SHP77 (cell line): ENCODE measurements around the gene B3GNT7.
"Not testable (repeated sequence)": the region's sequence is repeated elsewhere in the genome, so short reads cannot be mapped to it uniquely, and the experiment has no call there.

ENCODE experiments used
- DNase-seq, 2 experiments: peaks; one replicate each; lab custom pipeline; 2025; lab: John Stamatoyannopoulos, UW

B3GNT7 gene, protein sequence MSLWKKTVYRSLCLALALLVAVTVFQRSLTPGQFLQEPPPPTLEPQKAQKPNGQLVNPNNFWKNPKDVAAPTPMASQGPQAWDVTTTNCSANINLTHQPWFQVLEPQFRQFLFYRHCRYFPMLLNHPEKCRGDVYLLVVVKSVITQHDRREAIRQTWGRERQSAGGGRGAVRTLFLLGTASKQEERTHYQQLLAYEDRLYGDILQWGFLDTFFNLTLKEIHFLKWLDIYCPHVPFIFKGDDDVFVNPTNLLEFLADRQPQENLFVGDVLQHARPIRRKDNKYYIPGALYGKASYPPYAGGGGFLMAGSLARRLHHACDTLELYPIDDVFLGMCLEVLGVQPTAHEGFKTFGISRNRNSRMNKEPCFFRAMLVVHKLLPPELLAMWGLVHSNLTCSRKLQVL

DNA sequence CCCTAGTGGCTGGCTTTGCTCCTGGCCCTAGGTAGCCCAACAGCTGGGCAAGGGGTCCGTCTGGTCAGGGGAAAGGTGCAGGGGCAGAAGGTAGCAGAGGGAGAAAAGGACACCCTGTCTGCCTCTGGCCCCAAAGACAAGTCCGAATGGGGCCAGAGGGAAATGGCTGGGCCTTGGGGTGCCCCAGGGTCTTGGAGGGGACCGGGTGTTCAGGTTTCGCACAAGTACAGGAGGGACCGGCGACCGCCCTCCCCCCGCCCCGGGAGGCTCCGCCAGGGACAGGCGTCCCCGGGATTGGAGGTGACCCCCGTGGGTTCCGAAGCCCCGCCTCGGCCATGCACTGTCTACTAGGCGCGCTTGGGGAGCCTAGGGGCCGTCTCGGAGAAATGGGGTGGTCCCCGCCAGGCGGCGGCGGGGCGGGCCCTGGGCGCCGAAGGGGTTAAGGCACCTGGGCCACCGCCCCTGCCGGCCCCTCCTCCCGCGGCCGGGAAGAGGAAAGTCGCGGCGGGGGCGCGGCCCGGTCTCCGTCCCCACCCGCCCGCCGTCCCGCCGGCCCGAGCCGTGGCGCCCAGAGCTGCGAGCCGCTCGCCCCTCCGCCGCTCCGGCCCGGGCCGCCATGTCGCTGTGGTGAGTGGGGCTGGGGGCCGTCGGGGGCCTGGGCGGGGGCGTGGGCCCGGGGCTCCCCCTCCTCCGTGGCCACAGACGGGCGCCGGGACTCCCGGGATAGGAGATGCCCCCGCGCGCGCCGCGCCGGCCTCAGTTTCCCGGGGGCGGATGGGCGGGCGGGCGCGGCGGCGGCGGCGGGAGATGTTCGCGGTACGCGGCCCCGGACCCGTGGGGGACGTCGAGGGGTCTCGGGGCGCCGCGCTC is at the start of gene B3GNT7:
Gene B3GNT7, plus strand, starts transcription at position 523 of the 870 bp plus-strand sequence. Its CDS starts 94 bp downstream, at position 617.
- DNase-seq: no peak

DNA sequence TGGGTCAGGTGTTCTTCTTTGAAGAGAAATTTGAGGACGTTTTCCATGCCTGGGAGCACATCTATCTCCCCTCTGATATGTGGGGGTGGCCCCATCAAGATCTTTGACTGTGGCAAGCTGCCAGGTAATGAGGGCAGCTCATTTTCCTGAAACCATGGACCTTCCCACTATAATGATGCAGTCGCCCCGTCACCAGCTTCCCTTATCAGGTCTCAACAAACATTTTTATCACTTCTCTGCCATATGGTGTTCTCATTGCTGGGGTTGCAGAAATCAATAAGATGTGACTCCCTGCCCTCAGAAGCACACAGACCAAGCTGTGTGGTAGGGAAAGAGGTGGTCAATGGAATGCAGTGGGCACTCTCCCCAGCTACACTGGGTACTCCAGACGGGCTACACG is 48.4 kb upstream of the B3GNT7 start:
- DNase-seq: no peak

DNA sequence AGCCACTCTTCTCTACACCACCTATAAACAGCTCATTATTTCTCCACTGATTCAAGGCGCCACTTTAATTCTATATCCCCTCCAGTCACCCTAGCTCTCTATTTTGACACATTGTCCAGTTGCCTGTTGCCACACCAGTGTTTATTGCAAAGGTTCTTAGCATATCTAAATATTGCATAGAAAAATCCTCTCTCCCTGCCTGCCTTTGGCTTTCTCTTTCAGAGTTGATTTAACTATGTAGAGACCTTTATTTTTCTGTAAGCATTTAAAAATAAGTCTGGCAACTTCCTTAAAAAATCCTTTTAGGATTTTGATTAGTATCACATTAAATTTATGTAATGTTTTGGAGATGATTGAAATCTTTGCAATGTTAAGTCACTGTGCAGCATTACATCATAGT is 47.9 kb upstream of the B3GNT7 start:
- no peak for DNase-seq

DNA sequence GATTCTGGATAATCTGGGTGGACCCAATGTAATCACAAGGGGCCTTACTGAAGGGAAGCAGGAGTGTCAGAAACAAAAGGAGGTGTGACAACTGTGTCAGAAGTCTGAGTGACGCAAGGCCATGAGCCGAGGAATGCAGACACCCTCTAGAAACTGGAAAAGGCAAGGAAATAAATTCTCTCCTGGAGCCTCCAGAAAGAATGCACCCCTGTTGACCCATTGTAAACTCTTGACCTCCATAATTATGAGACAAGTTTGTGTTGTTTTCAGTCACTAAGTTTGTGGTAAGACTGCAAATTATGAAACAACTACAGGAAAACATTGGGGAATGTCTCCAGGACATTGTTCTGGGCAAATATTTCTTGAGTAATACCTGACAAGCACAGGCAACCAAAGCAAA is 47.3 kb upstream of the B3GNT7 start:
- no peak for DNase-seq

DNA sequence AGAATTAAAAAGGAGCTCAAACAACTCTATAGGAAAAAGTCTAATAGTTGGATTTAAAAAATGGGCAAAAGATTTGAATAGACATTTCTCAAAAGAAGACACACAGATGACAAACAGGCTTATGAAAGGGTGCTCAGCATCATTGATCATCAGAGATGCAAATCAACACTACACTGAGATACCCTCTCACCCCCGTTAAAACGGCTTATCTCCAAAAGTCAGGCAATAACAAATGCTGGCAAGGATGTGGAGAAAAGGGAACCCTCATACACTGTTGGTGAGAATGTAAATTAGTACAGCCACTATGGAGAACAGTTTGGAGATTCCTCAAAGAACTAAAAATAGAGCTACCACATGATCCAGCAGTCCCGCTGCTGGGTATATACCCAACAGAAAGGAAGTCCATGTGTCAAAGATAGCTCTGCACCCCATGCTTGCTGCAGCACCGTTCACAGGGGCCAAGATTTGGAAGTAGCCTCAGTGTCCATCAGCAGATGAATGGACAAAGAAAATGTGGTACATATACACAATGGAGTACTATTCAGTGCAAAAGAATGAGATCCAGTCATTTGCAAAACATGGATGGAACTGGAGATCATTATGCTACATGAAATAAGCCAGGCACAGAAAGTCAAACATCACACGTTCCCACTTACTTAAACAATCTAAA is 46.7 kb upstream of the B3GNT7 start:
- DNase-seq: no peak

DNA sequence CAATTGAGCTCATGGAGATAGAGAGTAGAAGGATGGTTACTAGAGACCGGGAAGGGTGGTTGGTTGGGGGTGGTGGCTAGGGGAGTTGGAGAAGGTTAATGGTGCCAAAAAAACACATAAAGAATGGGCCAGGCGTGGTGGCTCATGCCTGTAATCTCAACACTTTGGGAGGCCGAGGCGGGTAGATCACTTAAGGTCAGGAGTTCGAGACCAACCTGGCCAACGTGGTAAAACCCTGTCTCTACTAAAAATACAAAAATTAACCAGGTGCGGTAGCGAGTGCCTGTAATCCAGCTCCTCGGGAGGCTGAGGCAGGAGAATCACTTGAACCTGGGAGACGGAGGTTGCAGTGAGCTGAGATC is 46.2 kb upstream of the B3GNT7 start:
- not testable (repeated sequence) for DNase-seq

DNA sequence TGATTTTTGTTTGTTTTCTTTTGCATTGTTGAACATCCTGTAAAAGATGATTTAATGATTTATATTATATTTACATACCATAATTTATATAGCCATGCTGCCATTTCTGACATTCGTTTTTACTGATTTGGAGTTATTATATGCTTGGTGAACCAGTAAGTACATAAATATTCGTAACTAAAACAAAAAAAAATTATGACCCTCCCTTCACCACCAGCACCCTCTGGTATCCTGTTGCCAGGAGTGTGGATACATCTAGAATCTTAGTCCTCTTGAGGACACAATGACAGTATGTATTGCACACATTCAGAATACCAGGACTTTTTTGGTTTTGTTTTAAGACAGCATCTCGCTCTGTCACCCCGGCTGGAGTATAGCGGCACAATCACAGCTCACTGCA is 43.9 kb upstream of the B3GNT7 start:
- DNase-seq: no peak

DNA sequence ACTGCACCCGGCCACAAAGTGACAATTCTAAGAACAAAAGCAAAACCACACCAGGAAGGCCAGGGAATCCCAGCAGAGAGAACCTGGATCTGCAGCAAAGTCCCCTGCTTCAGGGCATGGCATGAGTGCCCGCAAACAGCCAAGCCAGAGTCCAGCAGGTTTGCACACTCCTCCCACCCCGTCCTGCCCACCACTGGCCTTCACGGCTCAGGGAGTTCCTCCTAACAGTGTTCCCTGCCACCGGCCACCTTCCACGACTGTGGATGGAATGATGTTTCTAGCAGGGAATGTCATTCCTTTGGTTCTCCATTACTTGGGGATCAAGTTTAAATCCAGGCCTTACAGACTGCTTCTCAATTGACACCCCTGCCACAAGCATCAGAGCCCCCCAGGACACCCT is 42.0 kb upstream of the B3GNT7 start:
- DNase-seq: no peak

DNA sequence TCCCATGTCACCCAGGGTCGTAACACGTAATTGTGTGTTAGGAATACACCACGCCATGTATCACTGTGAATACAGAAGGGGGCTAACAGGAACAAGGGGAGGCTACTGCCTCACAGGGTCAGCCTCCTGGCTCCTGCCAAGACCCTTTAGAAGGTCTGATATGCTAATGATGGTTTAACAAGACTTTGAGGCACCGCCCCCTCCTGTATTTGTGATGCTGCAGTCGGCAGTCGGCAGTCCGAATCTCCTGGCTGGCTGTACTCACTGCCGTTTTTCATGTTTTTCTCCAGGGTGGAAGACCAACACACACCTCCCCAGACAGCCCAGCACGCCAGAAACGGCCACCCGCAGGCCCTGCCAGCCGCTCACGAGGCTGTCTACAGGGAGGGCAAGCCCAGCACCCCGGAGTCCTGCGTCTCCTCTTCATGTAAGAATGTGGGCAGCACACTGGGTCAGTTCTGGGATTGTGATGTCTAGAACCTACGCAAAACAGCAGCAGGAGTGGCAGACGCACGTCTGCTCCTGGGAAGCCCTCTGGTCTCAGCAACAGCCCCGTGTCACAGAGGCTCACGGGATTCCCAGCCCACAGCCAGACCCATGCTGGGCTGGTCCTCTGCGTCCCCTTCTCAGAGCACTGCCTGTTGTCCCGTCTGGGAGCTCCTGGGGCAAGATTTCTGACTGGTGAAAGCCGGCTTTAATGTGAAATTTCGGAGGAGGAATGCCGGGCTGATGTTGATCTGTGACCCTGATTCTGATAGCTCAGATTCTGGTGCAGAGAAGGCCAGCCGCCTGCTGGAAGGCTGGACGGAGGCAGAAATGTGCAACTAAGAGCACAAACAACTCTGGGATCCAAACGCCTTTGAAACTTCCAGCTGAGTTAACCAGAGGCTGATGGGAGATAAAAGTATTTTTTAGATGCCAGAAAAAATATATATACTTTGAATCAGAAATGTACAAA is 39.7 kb upstream of the B3GNT7 start:
- no peak for DNase-seq

DNA sequence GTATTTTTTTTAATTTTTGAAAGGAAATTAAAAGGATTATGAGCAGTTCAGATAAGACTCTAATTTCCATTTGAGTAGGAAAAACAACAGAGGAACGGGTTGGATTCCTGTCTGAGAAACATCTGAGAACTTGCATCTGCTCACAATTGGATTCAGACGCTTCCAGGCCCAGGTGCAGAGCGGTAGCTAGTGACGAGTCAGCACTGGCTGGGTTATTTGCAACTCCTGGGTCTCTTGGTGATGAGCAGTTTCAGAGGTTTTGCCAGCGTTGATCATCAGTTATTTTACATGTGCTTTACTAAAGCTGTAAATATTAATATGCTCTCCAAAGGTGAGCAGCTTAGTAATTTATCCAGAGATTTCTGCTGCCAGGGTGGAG is 39.1 kb upstream of the B3GNT7 start:
- DNase-seq: no peak

DNA sequence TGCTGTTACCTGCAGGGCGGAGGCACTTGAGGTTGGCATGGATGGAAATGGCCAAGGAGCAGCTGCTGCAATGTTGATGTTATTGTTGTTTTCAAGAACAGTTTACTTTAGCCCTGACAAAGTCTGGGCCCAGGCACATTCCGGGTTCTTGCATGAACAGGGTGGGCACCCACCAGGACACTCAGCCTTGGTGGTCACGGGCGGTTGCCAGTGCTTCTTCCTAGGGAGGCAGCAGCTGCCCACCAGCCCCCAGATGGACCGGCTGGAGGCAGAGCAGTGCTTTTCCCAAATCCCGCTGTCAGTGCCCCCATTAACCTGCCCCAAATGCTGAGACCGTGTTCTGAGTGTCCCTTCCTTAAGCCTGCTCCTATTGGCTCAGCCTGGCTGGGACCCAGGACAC is 38.5 kb upstream of the B3GNT7 start:
- no peak for DNase-seq

DNA sequence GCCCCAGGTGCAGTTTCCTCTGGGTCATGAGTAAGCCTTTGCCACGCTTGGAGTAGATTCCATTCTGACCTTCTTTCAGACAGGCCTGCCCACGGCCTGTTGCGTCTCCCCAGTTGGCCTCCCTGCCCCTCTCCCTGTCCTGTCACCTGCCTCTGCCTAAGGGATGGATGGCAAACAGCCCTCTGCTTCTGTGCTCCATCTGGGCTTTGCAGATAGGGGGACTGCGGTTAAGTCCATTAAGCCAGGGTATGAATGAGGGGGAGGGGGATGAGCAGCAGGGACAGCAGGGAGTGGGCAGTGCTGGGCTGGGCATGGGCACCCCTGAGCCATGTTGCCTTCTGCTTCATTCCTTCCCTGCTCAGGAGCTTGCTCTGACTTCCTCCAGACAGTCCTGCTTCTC is 37.6 kb upstream of the B3GNT7 start:
- DNase-seq: no peak

DNA sequence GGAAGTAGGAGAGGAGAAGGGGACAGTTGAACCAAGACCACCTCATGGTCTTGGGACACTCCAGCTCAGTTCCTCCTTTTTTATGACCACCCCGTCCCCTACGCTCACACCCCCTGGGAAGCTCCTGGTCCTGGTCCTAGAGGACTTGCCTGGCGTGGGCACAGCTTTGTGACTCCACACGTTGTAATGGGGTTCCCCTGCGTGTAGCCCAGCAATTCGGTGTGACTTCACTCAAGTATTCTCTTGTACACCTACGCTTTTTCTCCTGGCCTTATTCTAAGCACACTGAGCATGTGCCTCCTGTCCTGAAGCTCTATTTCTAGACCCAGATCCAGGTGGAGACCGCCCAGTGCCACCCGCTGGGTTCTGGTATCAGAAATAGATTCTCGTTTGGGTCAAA is 36.1 kb upstream of the B3GNT7 start:
- no peak for DNase-seq

DNA sequence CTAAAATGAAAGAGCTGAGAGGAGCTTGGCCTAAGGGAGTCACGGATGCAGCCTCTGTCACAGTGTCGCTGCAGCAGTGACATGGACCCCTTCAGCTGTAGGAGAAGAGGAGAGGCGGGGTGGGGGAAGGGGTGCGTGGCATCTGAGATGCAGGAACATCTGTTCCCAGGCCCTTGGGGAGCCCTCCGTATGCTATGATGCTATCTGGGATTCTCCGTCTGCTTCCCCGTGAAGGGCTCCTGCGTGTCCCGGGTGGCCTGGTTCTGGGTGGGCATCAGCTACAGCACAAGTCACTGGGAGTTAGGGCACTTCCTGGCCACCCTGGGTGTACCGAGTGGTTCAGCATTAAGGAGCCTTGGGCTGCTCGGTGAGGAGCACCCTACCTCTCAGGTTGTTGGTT is 35.6 kb upstream of the B3GNT7 start:
- DNase-seq: no peak

DNA sequence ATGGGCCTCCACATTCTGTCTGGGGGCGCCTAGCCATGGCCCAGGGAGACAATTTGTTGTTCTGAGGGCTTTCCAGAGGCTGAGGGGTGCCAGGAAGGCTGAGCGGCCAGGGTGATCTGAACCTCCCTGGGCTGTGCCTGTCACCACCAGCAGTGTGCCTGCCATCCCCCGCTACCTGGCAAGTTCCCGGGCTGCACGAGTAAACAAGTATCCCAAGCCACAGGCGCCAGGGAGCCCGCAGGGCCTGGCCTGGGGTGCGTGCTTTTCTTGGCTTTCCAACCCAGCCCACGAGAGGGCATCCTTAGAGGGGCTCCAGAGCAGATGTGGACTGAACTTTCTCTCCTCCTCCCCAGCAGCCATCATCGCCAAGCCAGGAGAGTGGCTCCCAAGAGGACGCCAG is 35.1 kb upstream of the B3GNT7 start:
- no peak for DNase-seq

DNA sequence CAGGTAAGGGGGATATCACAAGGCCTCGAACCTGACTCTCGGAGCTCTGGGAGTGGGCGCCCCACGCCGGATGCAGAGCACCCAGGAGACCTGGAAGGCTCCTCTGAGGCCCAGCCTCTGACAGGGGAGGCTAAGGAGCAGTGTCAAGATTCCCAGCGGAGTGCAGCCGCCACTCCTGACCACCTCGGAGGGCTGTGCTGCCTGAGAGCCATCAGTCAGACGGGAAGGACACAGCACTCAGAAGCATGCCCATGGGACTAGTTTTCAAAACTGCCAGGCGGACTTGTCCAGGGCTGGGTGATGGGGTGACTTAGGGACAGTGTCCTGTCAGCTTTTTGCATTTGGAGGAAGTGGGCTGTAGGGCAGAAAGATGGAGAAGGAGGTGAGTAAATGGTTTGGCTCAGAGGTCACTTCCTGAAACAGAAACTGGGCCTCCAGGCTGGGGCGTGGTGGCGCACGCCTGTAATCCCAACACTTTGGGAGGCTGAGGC is 34.6 kb upstream of the B3GNT7 start:
- no peak for DNase-seq

DNA sequence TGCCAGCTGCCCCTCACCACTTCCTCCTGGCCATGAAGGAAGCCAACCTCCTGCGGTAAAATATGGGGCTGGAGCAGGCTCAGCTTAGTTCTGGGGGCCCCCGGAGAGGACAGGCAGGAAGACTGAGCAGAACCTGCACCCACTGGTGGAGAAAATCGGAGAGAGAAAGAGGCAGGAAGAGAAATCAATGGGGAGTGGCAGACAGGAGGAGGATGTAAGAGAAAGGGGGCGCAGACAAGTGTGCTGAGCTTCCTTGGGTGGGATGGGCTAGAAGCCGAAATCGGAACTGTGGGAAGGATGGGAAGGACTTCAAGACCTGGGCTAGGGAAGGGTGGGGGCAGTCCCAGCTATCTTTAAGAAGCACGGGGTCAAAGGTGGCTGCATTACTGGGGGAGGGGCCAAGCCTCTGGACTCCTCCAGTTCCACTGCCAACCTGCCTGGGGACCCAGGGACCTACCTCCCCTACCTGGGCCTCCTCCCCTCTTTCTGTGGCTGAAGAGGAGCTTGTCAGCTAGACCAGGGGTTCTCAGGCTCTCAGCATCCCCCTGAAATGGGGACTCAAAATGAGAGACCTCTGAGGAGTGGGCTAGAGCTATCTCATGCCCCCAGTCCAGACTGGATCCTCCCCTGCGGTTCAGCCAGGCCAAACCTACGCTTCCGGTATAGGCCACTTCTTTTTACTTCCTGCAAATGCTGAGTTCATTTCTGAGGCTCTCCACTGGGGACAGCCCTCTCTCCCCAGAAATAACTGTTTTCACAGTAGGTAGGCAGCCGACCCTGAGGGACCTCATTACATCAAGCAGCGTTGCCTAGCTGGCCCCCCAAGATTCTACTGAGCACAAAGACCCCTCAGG is 33.6 kb upstream of the B3GNT7 start:
- no peak for DNase-seq

DNA sequence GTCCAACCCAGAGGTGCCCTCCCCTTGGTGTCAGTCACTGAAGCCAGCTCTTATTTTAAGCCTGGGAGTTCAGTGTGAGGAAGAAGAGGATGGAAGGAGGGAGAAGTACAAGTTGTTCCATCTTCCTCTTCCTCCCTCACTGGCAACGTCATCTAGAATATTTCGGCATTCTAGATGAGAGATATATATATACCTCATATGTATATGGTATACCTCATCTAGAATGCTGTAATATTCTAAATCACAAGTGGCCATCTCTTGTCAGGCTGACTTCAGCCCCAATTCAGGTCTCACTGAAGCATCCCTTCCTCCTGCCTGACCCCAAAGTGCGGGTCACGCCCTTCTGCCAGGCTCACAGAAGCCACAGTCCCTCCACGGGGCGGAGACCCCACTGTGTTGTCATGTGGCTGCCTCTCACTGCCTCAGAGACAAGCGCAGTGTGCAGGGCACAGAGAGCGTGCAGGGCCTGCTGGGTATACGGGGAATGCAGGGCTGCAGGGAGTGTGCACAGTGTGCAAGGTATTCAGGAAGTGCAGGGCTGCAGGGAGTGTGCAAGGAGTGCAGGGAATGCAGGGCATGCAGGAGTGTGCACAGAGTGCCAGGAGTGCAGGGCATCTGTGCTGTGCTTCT is 32.8 kb upstream of the B3GNT7 start:
- no peak for DNase-seq

DNA sequence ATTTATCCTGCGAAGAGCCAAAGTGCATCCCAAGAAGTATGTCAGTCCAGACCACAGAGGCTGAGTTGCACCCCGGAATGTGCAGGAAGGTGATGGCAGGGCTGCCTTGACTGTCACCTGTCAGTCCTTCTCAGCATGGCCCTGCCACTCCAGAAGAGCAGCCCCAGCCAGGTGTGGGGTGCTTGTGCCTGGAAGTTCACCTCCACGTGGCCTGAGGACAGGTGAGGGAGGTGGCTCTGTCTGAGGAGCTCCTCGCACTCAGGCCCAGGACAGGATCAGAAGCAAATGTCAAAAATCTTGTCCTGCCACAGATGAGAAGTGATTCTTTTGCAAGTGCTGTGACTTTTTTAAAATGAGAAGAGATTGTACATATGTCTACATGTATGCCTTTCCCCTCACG is 31.4 kb upstream of the B3GNT7 start:
- DNase-seq: no peak
